GM12891 (cell line): ENCODE data around the gene ANK3.

Source experiments
- POLR2A ChIP-seq: IDR thresholded peaks from 2 replicates; pipeline ENCODE4 v1.6.1; 2011; ENCODE audit warnings: low read depth, low read length, control low read depth
- TAF1 ChIP-seq: IDR thresholded peaks from 2 replicates; pipeline ENCODE4 v1.6.1; 2011; ENCODE audit warnings: low read depth, low read length, control low read depth

- TF ChIP-seq TAF1 (no peak), POLR2A (no peak)
Observed at GRCh38 chr10:60238759-60239100, 150.9 kb downstream of the ANK3 start.
